Large intestine (tissue), 3 donors: Measurements from ENCODE around the gene TMEM201. TPM values are rescaled to one million over a fixed set of nuclear protein-coding genes. Genes with fewer than 3 reads are reported as not detected.
A peak's percentile ranks its signal among the peaks of the same experiment; 100 is the strongest.

Source experiments
- DNase-seq, 2 donors: peaks; one replicate each; pipeline versions ENCODE4 v3.0.0 to v3.0.0-alpha.2; 2013
- H3K27ac ChIP-seq: one replicate; pipeline ENCODE4 v1.5.1; 2013; ENCODE audit warnings: low read length
- H3K27me3 ChIP-seq: 2 replicates; pipeline ENCODE4 v1.6.1; 2013; ENCODE audit warnings: low read length; ENCODE audit not compliant: control insufficient read depth, insufficient read depth
- H3K36me3 ChIP-seq: 2 replicates; pipeline ENCODE4 v1.6.1; 2013; ENCODE audit warnings: low read length; ENCODE audit not compliant: control insufficient read depth, insufficient read depth
- H3K4me1 ChIP-seq: one replicate; pipeline ENCODE4 v1.6.1; 2013; ENCODE audit warnings: low read length; ENCODE audit not compliant: control insufficient read depth, insufficient read depth
- H3K4me3 ChIP-seq: one replicate; pipeline ENCODE4 v1.5.1; 2013; ENCODE audit warnings: low read length
- H3K9me3 ChIP-seq: one replicate; pipeline ENCODE4 v1.6.1; 2013; ENCODE audit warnings: mild to moderate bottlenecking, low read depth, low read length, moderate library complexity; ENCODE audit not compliant: control insufficient read depth
- WGBS: methylation state at CpG from one replicate; pipeline ENCODE4 v1.1.5; 2013; ENCODE audit warnings: low lambda C conversion rate; ENCODE audit not compliant: insufficient coverage; 5-methylcytosine and 5-hydroxymethylcytosine counted together
- polyA plus RNA-seq: library from polyadenylated mRNA; unstranded; fragments of 120-200 nt; gene quantifications from one replicate; pipeline ENCODE4 v1.2.1, GENCODE V29; 2013

Gene TMEM201
- polyA plus RNA-seq, 1 donor = 10.5 TPM

- Histone ChIP-seq H3K4me1 (peaks cover 12% of the 10 kb centered on the region), H3K27ac (no peak overlapping the region), H3K4me3 (no peak overlapping the region), H3K36me3 (peaks cover 48% of the 10 kb centered on the region), H3K27me3 (no peaks in the 10 kb centered on the region), H3K9me3 (no peaks in the 10 kb centered on the region)
- DNase-seq = no peak
- WGBS = 94% methylated on average over 2 of the region's 6 CpGs
These were observed 11.8 kb upstream of the TMEM201 start for GRCh38 chr1:9576903-9577302.

- DNase-seq = no peak
- Histone ChIP-seq H3K4me3 (no peak overlapping the region), H3K27ac (no peak overlapping the region), H3K27me3 (no peaks in the 10 kb centered on the region), H3K4me1 (peaks cover 12% of the 10 kb centered on the region), H3K9me3 (no peaks in the 10 kb centered on the region), H3K36me3 (peaks cover 49% of the 10 kb centered on the region)
- 83% methylated on average over 1 of the region's 5 CpGs for WGBS
These were observed 11.3 kb upstream of the TMEM201 start for GRCh38 chr1:9577423-9577822.

- Histone ChIP-seq H3K27ac (no peak overlapping the region), H3K36me3 (peaks cover 45% of the 10 kb centered on the region), H3K9me3 (no peaks in the 10 kb centered on the region), H3K4me3 (no peak overlapping the region), H3K27me3 (no peaks in the 10 kb centered on the region), H3K4me1 (peaks cover 3% of the 10 kb centered on the region)
- DNase-seq = no peak
- no CpG with 5 or more reads among the region's 2 CpGs for WGBS
These were observed 7.8 kb upstream of the TMEM201 start for GRCh38 chr1:9580942-9581341.

GRCh38 chr1:9586147-9586766 lies 2.5 kb upstream of the TMEM201 start:
- DNase-seq = no peak
- no peak overlapping the region for H3K27ac ChIP-seq
- H3K9me3 ChIP-seq = no peaks in the 10 kb centered on the region
- peaks cover 9% of the 10 kb centered on the region for H3K4me1 ChIP-seq
- WGBS = no CpG with 5 or more reads among the region's 3 CpGs
- peaks cover 11% of the 10 kb centered on the region for H3K36me3 ChIP-seq
- no peaks in the 10 kb centered on the region for H3K27me3 ChIP-seq
- H3K4me3 ChIP-seq = no peak overlapping the region

GRCh38 chr1:9589144-9589718 lies 520 bp downstream of the TMEM201 start:
- H3K27me3 ChIP-seq = no peaks in the 10 kb centered on the region
- no peaks in the 10 kb centered on the region for H3K9me3 ChIP-seq
- no peak overlapping the region for H3K27ac ChIP-seq
- H3K4me3 ChIP-seq = peak overlapping the region; percentile 56
- H3K36me3 ChIP-seq = peaks cover 3% of the 10 kb centered on the region
- WGBS = no CpG with 5 or more reads among the region's 63 CpGs
- DNase-seq = peak; percentile 22 to 62
- H3K4me1 ChIP-seq = peaks cover 29% of the 10 kb centered on the region

- H3K4me1 ChIP-seq = peaks cover 29% of the 10 kb centered on the region
- peaks cover under 1% of the 10 kb centered on the region for H3K36me3 ChIP-seq
- H3K27ac ChIP-seq = no peak overlapping the region
- no CpG with 5 or more reads among the region's 6 CpGs for WGBS
- H3K9me3 ChIP-seq = no peaks in the 10 kb centered on the region
- peak in 1 of 2 donors; percentile 26 for DNase-seq
- H3K4me3 ChIP-seq = peak overlapping the region; percentile 56
- no peaks in the 10 kb centered on the region for H3K27me3 ChIP-seq
These were observed 1.0 kb downstream of the TMEM201 start for GRCh38 chr1:9589719-9590157.

GRCh38 chr1:9590201-9590600 lies 1.5 kb downstream of the TMEM201 start:
- peaks cover 29% of the 10 kb centered on the region for H3K4me1 ChIP-seq
- DNase-seq = no peak
- no peaks in the 10 kb centered on the region for H3K9me3 ChIP-seq
- no peaks in the 10 kb centered on the region for H3K36me3 ChIP-seq
- H3K27me3 ChIP-seq = no peaks in the 10 kb centered on the region
- WGBS = no CpG with 5 or more reads among the region's 7 CpGs
- no peak overlapping the region for H3K4me3 ChIP-seq
- H3K27ac ChIP-seq = no peak overlapping the region

GRCh38 chr1:9590945-9591668 lies 2.4 kb downstream of the TMEM201 start:
- Histone ChIP-seq H3K27ac (no peak overlapping the region), H3K27me3 (no peaks in the 10 kb centered on the region), H3K36me3 (no peaks in the 10 kb centered on the region), H3K4me1 (peaks cover 29% of the 10 kb centered on the region), H3K9me3 (no peaks in the 10 kb centered on the region), H3K4me3 (no peak overlapping the region)
- no CpG with 5 or more reads among the region's 19 CpGs for WGBS
- DNase-seq = no peak

GRCh38 chr1:9591669-9592509 lies 3.2 kb downstream of the TMEM201 start:
- DNase-seq = no peak
- H3K4me1 ChIP-seq = peaks cover 29% of the 10 kb centered on the region
- WGBS = no CpG with 5 or more reads among the region's 22 CpGs
- H3K9me3 ChIP-seq = no peaks in the 10 kb centered on the region
- H3K27ac ChIP-seq = no peak overlapping the region
- H3K27me3 ChIP-seq = no peaks in the 10 kb centered on the region
- H3K4me3 ChIP-seq = no peak overlapping the region
- peaks cover under 1% of the 10 kb centered on the region for H3K36me3 ChIP-seq

- DNase-seq = no peak
- H3K27ac ChIP-seq = no peak overlapping the region
- no peak overlapping the region for H3K4me3 ChIP-seq
- H3K36me3 ChIP-seq = peaks cover 8% of the 10 kb centered on the region
- peaks cover 29% of the 10 kb centered on the region for H3K4me1 ChIP-seq
- no peaks in the 10 kb centered on the region for H3K9me3 ChIP-seq
- WGBS = 80% methylated on average over 1 of the region's 16 CpGs
- no peaks in the 10 kb centered on the region for H3K27me3 ChIP-seq
These were observed 3.9 kb downstream of the TMEM201 start for GRCh38 chr1:9592510-9593075.
